Measurements from ENCODE around the gene HEPHL1.

Gene HEPHL1

GRCh38 chr11:94084164-94084563 lies 63.0 kb downstream of the HEPHL1 start:
- Histone ChIP-seq H3K9me2 (ENCODE audit: low read depth, low read length) (no peaks in the 10 kb centered on the region), H3K4me1 (ENCODE audit: insufficient read depth, low read length, severe bottlenecking) (no peaks in the 10 kb centered on the region), H3F3A (ENCODE audit: insufficient read depth, low read length) (no peaks in the 10 kb centered on the region), H3K9ac (ENCODE audit: low read length) (no peak overlapping the region), H3K27ac (ENCODE audit: low read depth, low read length, poor library complexity, severe bottlenecking) (no peak overlapping the region), H3K4me2 (ENCODE audit: low read length) (no peak overlapping the region), H4K20me1 (ENCODE audit: insufficient read depth, low read length) (no peaks in the 10 kb centered on the region), H3K4me3 (ENCODE audit: low read depth, low read length, poor library complexity, severe bottlenecking) (no peak overlapping the region), H3K27me3 (ENCODE audit: insufficient read depth, low read length) (no peaks in the 10 kb centered on the region), H2AFZ (ENCODE audit: low read length) (no peak overlapping the region), H3K36me3 (ENCODE audit: insufficient read depth, low read length) (no peaks in the 10 kb centered on the region), H3K79me2 (ENCODE audit: insufficient read depth, low read length) (no peaks in the 10 kb centered on the region), H3K9me3 (ENCODE audit: low read length) (no peaks in the 10 kb centered on the region)
- TF ChIP-seq CTCF (IDR thresholded peaks at IDR 0.05; ENCODE audit: low read length): no peak
- TF ChIP-seq EZH2 (IDR thresholded peaks at IDR 0.05; ENCODE audit: borderline replicate concordance, low read length): no peak

- H3K36me3 ChIP-seq (ENCODE audit: insufficient read depth, low read length): no peaks in the 10 kb centered on the region
- no peaks in the 10 kb centered on the region for H3K79me2 ChIP-seq (ENCODE audit: insufficient read depth, low read length)
- H3K27me3 ChIP-seq (ENCODE audit: insufficient read depth, low read length): no peaks in the 10 kb centered on the region
- no peak overlapping the region for H3K4me2 ChIP-seq (ENCODE audit: low read length)
- no peak overlapping the region for H3K27ac ChIP-seq (ENCODE audit: low read depth, low read length, poor library complexity, severe bottlenecking)
- no peaks in the 10 kb centered on the region for H4K20me1 ChIP-seq (ENCODE audit: insufficient read depth, low read length)
- H3F3A ChIP-seq (ENCODE audit: insufficient read depth, low read length): no peaks in the 10 kb centered on the region
- H2AFZ ChIP-seq (ENCODE audit: low read length): no peak overlapping the region
- no peaks in the 10 kb centered on the region for H3K4me1 ChIP-seq (ENCODE audit: insufficient read depth, low read length, severe bottlenecking)
- H3K9me3 ChIP-seq (ENCODE audit: low read length): no peaks in the 10 kb centered on the region
- no peak for TF ChIP-seq EZH2 (IDR thresholded peaks at IDR 0.05; ENCODE audit: borderline replicate concordance, low read length)
- no peak for TF ChIP-seq CTCF (IDR thresholded peaks at IDR 0.05; ENCODE audit: low read length)
- H3K9ac ChIP-seq (ENCODE audit: low read length): no peak overlapping the region
- no peak overlapping the region for H3K4me3 ChIP-seq (ENCODE audit: low read depth, low read length, poor library complexity, severe bottlenecking)
- H3K9me2 ChIP-seq (ENCODE audit: low read depth, low read length): no peaks in the 10 kb centered on the region
Measured at GRCh38 chr11:94088906-94089305, 67.8 kb downstream of the HEPHL1 start.

GRCh38 chr11:94089341-94089740 lies 68.2 kb downstream of the HEPHL1 start:
- no peak overlapping the region for H3K9ac ChIP-seq (ENCODE audit: low read length)
- H3K27ac ChIP-seq (ENCODE audit: low read depth, low read length, poor library complexity, severe bottlenecking): no peak overlapping the region
- H3K4me1 ChIP-seq (ENCODE audit: insufficient read depth, low read length, severe bottlenecking): no peaks in the 10 kb centered on the region
- no peaks in the 10 kb centered on the region for H3K9me2 ChIP-seq (ENCODE audit: low read depth, low read length)
- H3K36me3 ChIP-seq (ENCODE audit: insufficient read depth, low read length): no peaks in the 10 kb centered on the region
- H3F3A ChIP-seq (ENCODE audit: insufficient read depth, low read length): no peaks in the 10 kb centered on the region
- H3K9me3 ChIP-seq (ENCODE audit: low read length): no peaks in the 10 kb centered on the region
- H3K4me3 ChIP-seq (ENCODE audit: low read depth, low read length, poor library complexity, severe bottlenecking): no peak overlapping the region
- no peaks in the 10 kb centered on the region for H3K79me2 ChIP-seq (ENCODE audit: insufficient read depth, low read length)
- no peak overlapping the region for H2AFZ ChIP-seq (ENCODE audit: low read length)
- no peaks in the 10 kb centered on the region for H4K20me1 ChIP-seq (ENCODE audit: insufficient read depth, low read length)
- TF ChIP-seq EZH2 (IDR thresholded peaks at IDR 0.05; ENCODE audit: borderline replicate concordance, low read length) (no peak), CTCF (IDR thresholded peaks at IDR 0.05; ENCODE audit: low read length) (no peak)
- H3K4me2 ChIP-seq (ENCODE audit: low read length): no peak overlapping the region
- H3K27me3 ChIP-seq (ENCODE audit: insufficient read depth, low read length): no peaks in the 10 kb centered on the region

All from OCI-LY1 (cell line).